ENCODE measurements around the gene TP53I13.
"Not testable (repeated sequence)": the region's sequence is repeated elsewhere in the genome, so short reads cannot be mapped to it uniquely, and the experiment has no call there.

TP53I13 gene

GRCh38 chr17:29568331-29569244 is at the start of gene TP53I13:
TP53I13 (plus strand) TSS chr17:29568701; CDS start chr17:29568759, 58 bp downstream.
- peak; percentile 89 for DNase-seq

DNA sequence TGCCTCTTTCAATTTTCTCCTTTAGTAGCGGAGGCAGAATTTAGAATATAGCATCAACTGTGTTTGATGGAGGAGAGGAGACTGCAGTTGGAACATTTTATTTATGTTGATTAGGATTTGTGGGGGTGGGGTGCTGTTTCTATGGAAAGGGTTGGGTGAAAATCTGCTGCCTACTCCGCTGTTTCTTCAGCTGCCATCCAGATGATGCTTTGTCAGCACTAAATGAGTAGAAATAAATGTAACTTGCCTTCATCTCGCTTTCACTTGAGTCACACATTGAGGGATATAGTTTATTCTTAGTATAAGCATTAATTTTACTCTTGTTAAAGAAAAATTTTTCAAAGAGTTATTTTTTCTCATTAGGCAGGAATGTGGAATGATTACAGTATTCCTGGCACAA is 43.8 kb upstream of the TP53I13 start:
- no peak for DNase-seq

DNA sequence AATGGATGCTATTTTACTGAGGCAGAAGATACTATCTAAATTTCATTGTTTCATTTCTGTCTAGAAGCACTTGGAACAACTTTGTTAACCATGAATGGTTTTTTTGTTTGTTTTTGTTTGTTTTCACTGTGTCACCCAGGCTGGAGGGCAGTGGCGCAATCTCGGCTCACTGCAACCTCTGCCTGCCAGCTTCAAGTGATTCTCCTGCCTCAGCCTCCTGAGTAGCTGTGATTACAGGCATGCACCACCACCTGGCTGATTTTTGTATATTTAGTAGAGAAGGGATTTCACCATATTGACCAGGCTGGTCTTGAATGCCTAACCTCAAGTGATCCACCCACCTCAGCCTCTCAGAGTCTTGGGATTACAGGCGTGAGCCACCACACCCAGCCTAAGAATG is 42.2 kb upstream of the TP53I13 start:
- no peak for DNase-seq

GRCh38 chr17:29533976-29534375 is 34.5 kb upstream of the TP53I13 start:
- DNase-seq, result no peak

GRCh38 chr17:29544066-29544465 is 24.4 kb upstream of the TP53I13 start:
- no peak for DNase-seq

- no peak for DNase-seq
These were observed 22.4 kb upstream of the TP53I13 start for GRCh38 chr17:29546085-29546484.

DNA sequence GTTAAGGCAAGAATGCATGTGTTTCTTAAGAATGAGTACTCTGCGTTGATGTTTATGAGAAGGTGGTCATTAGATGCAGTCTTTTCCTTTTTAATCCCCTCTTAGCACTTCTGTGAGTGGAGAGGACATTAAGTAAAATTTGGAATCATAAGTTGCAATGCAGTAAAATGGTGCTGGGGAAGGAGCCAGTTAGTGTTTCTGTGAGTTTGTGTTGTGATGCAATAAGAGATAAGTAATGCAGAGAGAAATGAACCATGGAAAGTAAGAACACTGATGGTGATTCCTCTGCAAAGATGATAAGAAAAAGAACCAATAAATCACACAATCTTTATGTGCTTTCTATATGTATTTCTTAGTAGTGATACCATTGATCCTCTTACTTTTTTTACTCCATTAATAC is 21.7 kb upstream of the TP53I13 start:
- no peak for DNase-seq

DNA sequence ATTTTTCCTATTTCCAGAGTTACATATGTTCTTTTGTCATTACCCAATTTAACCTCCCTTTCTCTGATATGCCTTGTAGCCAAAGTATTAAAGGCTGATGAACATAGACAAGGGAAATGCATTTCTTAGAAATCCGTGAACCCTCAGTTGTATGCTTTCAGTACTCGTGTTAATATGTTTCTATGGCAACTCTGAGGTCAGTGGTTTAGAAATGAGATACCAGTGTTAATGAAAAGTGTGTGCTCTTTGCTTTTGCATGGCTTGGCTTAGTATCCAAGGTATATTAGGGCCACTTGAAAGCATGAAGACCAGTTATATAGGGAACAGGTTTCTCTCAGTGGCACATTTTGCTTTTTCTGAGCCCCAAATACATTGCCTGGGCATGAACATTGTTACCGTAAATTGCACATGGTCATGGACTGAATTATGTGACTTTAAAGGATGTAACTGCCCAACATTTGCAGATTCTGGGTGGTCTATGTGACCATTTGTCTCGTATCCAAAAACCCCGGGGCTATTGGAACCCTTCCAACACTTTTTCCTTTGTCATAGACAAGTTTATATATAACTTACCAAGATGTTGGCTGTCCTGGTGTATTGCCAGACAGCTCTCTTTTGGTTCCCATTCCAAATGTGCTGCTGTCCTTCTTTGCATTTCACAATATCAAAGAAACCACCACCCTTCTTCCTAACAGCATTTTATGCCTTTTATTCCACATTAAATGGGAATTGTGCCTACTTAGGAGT is 19.2 kb upstream of the TP53I13 start:
- DNase-seq, result no peak

- no peak for DNase-seq
These were observed 12.7 kb upstream of the TP53I13 start for GRCh38 chr17:29555840-29556239.

- DNase-seq, result no peak
These were observed 11.3 kb upstream of the TP53I13 start for GRCh38 chr17:29557085-29557738.

- no peak for DNase-seq
These were observed 10.8 kb upstream of the TP53I13 start for GRCh38 chr17:29557739-29558116.

DNA sequence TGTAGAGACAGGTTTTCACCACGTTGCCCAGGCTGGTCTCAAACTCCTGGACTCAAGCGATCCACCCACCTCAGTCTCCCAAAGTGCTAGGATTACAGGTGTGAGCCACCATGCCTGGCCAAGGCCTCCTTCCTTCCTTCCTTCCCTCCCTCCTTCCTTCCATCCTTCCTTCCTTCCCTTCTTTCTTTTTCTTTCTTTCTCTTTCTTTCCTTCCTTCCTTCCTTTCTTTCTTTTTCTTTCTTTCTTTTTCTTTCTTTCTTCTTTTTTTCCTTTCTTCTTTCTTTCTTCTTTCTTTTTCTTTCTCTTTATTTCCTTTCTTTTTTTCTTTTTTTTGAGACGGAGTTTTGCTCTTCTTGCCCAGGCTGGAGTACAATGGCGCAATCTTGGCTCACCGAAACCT is 10.4 kb upstream of the TP53I13 start:
- not testable (repeated sequence) for DNase-seq

GRCh38 chr17:29559640-29560039 is 8.9 kb upstream of the TP53I13 start:
- DNase-seq, result no peak

DNA sequence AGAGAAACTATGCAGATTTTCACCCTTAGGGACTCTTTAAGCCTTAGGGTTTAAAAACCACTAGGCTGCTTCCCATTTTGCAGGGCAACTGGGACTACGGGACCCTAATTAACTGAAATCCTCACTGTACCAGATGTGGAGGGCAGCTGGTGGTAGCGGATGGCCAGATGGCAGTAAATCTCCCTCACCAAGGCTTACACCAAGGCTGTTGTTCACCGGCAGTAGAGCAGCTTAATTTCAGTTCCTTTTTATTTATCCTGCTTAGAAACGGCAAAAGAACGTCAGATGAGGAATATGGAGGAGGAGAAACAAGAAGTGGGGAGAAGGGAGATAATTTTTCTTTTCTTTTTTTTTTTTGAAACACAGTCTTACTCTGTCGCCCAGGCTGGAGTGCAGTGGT is 8.2 kb upstream of the TP53I13 start:
- DNase-seq, result no peak

DNA sequence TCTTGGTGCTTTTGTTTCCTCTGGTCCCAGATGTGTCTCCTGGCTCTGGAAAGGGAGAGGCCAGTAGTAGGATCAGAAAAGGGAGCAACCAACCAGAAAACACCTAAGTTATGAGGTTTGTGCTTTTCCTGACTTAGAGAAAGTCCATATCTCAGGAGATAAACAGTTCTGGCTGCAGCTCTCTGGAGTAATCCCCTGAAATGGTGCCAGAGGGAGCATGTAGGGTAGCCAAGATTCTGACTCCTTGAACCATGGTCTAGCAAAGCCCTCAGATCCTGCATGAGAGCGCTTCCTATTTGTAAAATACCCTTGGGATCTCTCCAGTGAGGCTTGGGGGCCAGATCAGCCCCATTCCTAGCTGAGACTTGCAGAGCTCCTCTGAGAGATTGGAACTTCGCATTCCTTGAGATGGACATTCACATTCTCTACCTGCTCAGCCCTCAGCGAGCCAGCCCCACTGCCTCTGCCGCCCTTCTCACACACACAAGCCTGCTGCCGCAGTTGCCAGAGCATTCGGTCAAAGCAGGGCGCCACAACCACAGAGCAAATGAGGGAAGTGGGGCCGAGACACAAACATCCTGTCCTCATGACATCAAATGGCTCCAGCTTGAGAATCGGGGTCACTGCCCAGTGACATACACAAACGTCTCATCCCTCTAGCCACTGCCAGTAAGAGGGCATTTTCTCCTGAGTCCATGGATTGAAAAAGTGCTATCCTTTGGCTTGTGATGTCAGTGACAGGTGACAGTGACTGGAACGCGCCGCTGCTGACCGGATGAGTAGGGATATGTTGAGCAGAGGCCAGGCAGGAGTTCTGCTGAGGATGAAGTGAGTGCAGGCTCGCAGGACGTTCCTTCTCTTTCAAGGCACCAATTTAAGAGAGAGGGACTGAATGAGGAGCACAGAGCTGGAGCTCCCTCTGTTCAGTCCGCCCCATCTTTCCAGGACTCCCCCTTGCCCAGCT is 6.7 kb upstream of the TP53I13 start:
- no peak for DNase-seq

GRCh38 chr17:29562615-29563014 is 5.9 kb upstream of the TP53I13 start:
- no peak for DNase-seq

DNA sequence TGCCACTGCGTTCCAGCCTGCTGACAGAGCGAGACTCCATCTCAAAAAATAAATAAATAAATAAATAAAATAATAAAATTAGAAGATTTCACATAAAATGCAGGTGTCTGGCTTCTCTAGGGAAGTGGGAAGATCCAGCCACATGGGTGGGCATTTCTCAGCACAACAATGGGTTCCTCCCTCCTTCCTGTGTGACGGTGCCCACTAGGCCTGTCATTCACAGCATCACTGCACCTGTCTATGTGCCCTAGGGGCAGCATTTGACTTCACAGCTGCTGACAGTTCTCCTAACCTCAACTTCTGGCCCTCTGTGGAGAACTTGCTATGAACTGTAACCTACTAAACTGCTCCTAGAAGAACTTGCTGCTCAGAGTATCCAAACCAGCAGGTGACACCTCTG is 4.7 kb upstream of the TP53I13 start:
- DNase-seq, result no peak

GRCh38 chr17:29565643-29566472 is 2.6 kb upstream of the TP53I13 start:
- DNase-seq, result peak; percentile 57

DNA sequence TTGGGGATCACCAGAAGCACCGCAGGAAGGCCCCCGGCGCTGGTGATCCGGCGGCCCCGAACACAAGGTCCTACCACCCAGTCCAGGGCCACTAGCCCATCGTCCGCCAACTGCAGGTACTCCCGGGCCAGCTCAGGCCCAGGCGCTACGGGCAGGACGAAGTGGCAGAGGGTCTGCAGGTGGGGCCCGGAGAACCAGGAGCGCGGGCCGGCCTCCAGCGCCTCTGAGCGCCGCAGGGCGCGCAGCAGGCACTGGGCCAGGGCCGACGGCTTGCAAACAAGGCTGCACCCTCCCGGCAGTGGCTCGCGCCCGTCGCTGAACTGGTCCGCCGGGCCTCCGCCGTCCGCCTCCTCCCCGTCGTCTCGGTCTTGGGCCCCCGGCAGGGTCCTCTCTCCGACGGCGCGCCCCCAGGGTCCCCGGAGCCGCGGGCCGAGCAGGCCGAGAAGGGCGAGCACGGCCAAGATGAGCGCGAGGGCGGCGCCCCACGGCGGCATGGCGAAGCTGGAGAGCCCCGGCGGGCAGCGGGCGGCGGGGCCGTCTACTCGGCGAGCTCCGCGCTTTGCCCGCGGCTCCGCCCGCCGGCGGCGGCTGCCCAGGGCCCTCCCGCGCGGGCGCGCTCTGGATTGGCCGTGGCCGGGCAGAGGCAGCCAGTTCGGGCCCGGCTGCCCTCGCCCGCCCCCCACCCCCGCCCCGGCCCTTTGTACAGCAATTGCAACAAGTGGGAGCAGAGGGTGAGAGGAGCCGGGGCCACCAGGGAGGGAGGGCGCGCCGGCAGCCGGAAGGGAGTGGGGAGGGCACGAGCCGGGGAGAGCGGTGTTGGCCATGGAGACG is 1.8 kb upstream of the TP53I13 start, which contains the start of gene ABHD15:
Gene ABHD15 (minus strand): TSS at position 565 of the 831 bp plus-strand sequence. CDS start 71 bp downstream, at position 494.
- peak; percentile 49 for DNase-seq

GRCh38 chr17:29567304-29567553 is 1.3 kb upstream of the TP53I13 start:
- DNase-seq, result no peak

Measured in activated CD4-positive, alpha-beta T cell treated with anti-CD3 and anti-CD28 coated beads, Interleukin-2, amount 50 U/mL, for 1 hour (primary cell).